ENCODE measurements around the gene PSD2.

The PSD2 gene

GRCh38 chr5:139795074-139796001 is at the start of gene PSD2:
Gene PSD2 (plus strand): TSS chr5:139795808. CDS start chr5:139809441, 13,633 bp downstream.
- DNase-seq (ENCODE audit: low read depth): no peak

- DNase-seq (ENCODE audit: low read depth): no peak
Observed at GRCh38 chr5:139746691-139747582, 48.7 kb upstream of the PSD2 start.

- no peak for DNase-seq (ENCODE audit: low read depth)
Observed at GRCh38 chr5:139747583-139748504, 47.8 kb upstream of the PSD2 start.

GRCh38 chr5:139748505-139748826 is 47.1 kb upstream of the PSD2 start:
- DNase-seq (ENCODE audit: low read depth): no peak

- DNase-seq (ENCODE audit: low read depth): no peak
Observed at GRCh38 chr5:139749242-139749641, 46.4 kb upstream of the PSD2 start.

GRCh38 chr5:139751236-139751635 is 44.4 kb upstream of the PSD2 start:
- DNase-seq (ENCODE audit: low read depth): no peak

GRCh38 chr5:139752506-139753473 is 42.8 kb upstream of the PSD2 start:
- DNase-seq (ENCODE audit: low read depth): no peak

- DNase-seq (ENCODE audit: low read depth): no peak
Observed at GRCh38 chr5:139755892-139756671, 39.5 kb upstream of the PSD2 start.

GRCh38 chr5:139756971-139757370 is 38.6 kb upstream of the PSD2 start:
- DNase-seq (ENCODE audit: low read depth): no peak

GRCh38 chr5:139757727-139758509 is 37.7 kb upstream of the PSD2 start:
- DNase-seq (ENCODE audit: low read depth): no peak

- DNase-seq (ENCODE audit: low read depth): no peak
Observed at GRCh38 chr5:139758510-139759075, 37.0 kb upstream of the PSD2 start.

- no peak for DNase-seq (ENCODE audit: low read depth)
Observed at GRCh38 chr5:139759219-139759721, 36.3 kb upstream of the PSD2 start.

- no peak for DNase-seq (ENCODE audit: low read depth)
Observed at GRCh38 chr5:139760066-139761056, 35.2 kb upstream of the PSD2 start.

GRCh38 chr5:139761057-139761450 is 34.6 kb upstream of the PSD2 start:
- DNase-seq (ENCODE audit: low read depth): no peak

GRCh38 chr5:139761501-139761900 is 34.1 kb upstream of the PSD2 start:
- no peak for DNase-seq (ENCODE audit: low read depth)

- no peak for DNase-seq (ENCODE audit: low read depth)
Observed at GRCh38 chr5:139762615-139763170, 32.9 kb upstream of the PSD2 start.
